CD8-positive, alpha-beta memory T cell (primary cell): Measurements from ENCODE around the gene KCNJ4. TPM values are rescaled to one million over a fixed set of nuclear protein-coding genes. Genes with fewer than 3 reads are reported as not detected.

ENCODE experiments used
- CTCF ChIA-PET: fragments of 350-600 bp; sonication (Branson Sonifier 250); formaldehyde crosslinking; loops from one replicate; lab custom pipeline; 2021; ENCODE audit warnings: antibody characterized with exemption; lab: Charles Lee
- POLR2A ChIA-PET: fragments of 350-600 bp; sonication (Branson Sonifier 250); formaldehyde crosslinking; loops from one replicate; lab custom pipeline; 2021; ENCODE audit warnings: antibody characterized with exemption; lab: Charles Lee
- DNase-seq, 5 donors: peaks; one replicate each; pipeline versions ENCODE4 v3.0.0 to v3.0.0-alpha.2; 2020 to 2022; ENCODE audit warnings: mixed read lengths in 1 of 5
- H3K27ac ChIP-seq: one replicate; pipeline ENCODE4 v1.7.0; 2013; ENCODE audit warnings: low read depth, mild to moderate bottlenecking, low read length, moderate library complexity
- H3K27me3 ChIP-seq: 2 replicates; pipeline ENCODE4 v1.7.0; 2013; ENCODE audit warnings: low read length, mild to moderate bottlenecking; ENCODE audit not compliant: insufficient read depth, poor library complexity, severe bottlenecking
- H3K36me3 ChIP-seq: 2 replicates; pipeline ENCODE4 v1.7.0; 2013; ENCODE audit warnings: mild to moderate bottlenecking, low read length, moderate library complexity; ENCODE audit not compliant: insufficient read depth
- H3K4me1 ChIP-seq: 2 replicates; pipeline ENCODE4 v1.7.0; 2013; ENCODE audit warnings: mild to moderate bottlenecking, low read length, moderate library complexity; ENCODE audit not compliant: insufficient read depth
- H3K4me3 ChIP-seq: 2 replicates; pipeline ENCODE4 v1.7.0; 2013; ENCODE audit warnings: mild to moderate bottlenecking, low read length
- H3K9me3 ChIP-seq: 2 replicates; pipeline ENCODE4 v1.7.0; 2013; ENCODE audit warnings: mild to moderate bottlenecking, low read length
- H3K27ac Mint-ChIP-seq, 8 donors: one replicate each; pipeline ENCODE4 v1.8.0; 2020 to 2021; ENCODE audit warnings: mixed read lengths in 8 of 8, mild to moderate bottlenecking in 6 of 8, inconsistent platforms in 3 of 8, moderate library complexity in 3 of 8
- H3K27me3 Mint-ChIP-seq, 2 donors: one replicate each; pipeline ENCODE4 v1.8.0; 2020 to 2021; ENCODE audit warnings: mixed read lengths in 2 of 2, mild to moderate bottlenecking in 1 of 2, moderate library complexity in 1 of 2
- H3K36me3 Mint-ChIP-seq, 3 donors: one replicate each; pipeline ENCODE4 v1.8.0; 2020 to 2021; ENCODE audit warnings: mixed read lengths in 3 of 3, inconsistent platforms in 1 of 3, mild to moderate bottlenecking in 1 of 3
- H3K4me1 Mint-ChIP-seq, 3 donors: one replicate each; pipeline ENCODE4 v1.8.0; 2020 to 2021; ENCODE audit warnings: mixed read lengths in 3 of 3, inconsistent platforms in 1 of 3, mild to moderate bottlenecking in 1 of 3
- H3K4me3 Mint-ChIP-seq, 7 donors: one replicate each; pipeline ENCODE4 v1.8.0; 2020 to 2021; ENCODE audit warnings: mixed read lengths in 7 of 7, mild to moderate bottlenecking in 6 of 7, moderate library complexity in 4 of 7, inconsistent platforms in 2 of 7
- H3K9me3 Mint-ChIP-seq, 5 donors: one replicate each; pipeline ENCODE4 v1.8.0; 2020 to 2022; ENCODE audit warnings: mixed read lengths in 5 of 5, mild to moderate bottlenecking in 3 of 5, moderate library complexity in 2 of 5, inconsistent platforms in 1 of 5
- polyA plus RNA-seq: library from polyadenylated mRNA; unstranded; fragments of 300-500 nt; fragmentation: Illumina TruSeq; gene quantifications from one replicate; pipeline ENCODE4 v1.2.3, GENCODE V29; 2021
- total RNA-seq, 2 experiments: library from RNA; stranded (reverse); gene quantifications; one replicate each; pipeline ENCODE4 v1.2.3, GENCODE V29; 2021

KCNJ4 gene
- total and polyA plus RNA-seq, 3 experiments from 2014 or later = not detected

DNA sequence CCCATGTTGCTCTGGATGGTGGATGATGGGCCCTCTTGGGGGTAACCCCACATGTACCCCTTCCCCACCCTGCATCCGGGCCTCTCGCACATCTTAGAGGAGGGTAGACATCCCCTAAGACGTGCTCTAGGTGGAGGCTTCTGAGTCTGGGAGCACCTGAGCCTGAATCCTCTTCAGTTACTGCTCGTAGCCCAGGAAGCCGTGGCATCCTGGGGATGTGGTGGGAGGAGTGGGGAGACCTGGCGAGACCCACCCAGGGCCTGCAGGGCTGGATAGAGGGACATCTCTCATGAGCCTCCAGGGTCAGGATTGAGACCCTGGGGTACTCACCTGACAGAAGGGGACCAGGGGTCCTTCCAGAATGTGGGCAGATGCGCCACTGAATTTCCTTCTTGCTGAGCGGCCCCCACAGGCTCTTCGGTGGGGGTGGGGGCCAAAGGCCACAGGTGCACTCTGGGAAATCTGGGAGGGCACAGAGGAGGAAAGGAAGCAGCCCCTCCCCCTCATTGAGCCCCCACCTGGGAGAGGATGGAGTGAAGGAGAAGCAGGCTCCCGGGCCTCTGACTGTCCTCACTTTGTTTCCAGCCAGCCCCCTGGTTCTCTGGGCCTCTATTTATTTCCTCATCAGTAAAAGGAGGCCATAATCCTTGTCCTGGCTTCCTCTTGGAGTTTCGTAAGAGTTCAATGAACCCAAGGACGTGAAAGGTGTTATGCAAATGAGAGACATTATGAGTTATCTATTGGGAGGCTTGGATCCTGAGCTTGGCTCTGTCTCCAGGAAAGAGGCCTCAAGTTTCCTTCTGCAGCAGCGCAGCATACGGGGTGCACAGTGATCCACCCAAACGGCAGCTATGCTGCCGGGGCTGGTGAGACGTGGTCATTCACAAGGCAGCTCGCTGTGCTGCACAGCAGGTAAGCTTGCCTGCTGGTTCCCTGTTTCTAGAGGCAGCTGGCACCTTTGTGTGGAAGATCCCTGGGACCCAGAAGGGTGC lies 31.2 kb downstream of the KCNJ4 start:
- Histone ChIP-seq H3K36me3 (no peaks in the 10 kb centered on the region), H3K27me3 (no peaks in the 10 kb centered on the region), H3K4me1 (no peaks in the 10 kb centered on the region), H3K27ac (no peak overlapping the region), H3K9me3 (no peaks in the 10 kb centered on the region), H3K4me3 (no peak overlapping the region)
- H3K4me1 Mint-ChIP-seq = no peaks in the 10 kb centered on the region
- H3K27me3 Mint-ChIP-seq = peaks cover 3% of the 10 kb centered on the region in 2 donors
- POLR2A ChIA-PET = no interaction called here
- CTCF ChIA-PET = no interaction called here
- H3K9me3 Mint-ChIP-seq = no peaks in the 10 kb centered on the region
- H3K36me3 Mint-ChIP-seq = no peaks in the 10 kb centered on the region
- no peak for DNase-seq
- no peak overlapping the region for H3K27ac Mint-ChIP-seq
- H3K4me3 Mint-ChIP-seq = no peak overlapping the region

DNA sequence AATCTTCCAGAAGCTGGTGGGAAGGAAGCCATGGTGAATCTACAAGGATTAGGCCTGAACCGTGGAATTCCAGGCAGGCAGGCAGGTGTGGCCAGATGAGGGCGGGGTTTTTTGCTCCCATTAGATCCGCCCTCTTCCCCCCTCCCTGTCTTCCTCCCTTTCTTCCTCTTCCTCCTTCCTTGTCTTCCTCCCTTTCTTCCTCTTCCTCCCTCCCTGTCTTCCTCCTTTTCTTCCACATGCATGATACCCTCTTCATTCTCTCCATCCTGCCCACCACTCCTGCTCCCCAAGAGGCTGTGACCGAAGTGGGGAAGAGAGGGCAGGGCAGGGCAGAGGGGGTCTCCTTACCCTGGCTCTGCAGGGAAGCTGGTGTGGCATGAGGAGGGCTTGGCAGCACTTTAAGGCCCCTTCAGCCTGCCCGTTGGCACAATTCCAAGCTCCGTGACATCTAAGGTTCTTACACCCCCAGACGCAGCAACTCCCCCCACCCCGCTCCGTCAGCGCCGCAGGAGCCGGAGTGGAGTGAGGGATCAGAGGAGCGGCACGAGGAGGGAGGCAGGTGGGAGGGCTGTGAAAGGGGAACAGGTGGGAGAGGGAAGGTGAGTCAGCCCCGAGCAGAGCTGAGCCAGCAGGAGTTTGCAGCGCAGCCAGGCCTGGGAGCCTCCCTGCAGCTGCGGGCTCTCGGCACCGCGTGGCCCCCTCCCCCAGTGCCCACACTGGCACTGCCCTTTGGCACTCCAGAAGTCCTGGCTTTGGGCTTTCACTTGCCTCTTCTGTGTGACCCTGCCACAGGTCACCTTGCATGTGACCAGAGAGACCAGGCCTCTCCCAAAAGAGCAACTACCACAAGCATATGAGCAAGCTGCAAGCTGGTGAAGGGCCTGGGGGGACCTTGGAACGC lies 32.1 kb downstream of the KCNJ4 start:
- Histone ChIP-seq H3K36me3 (no peaks in the 10 kb centered on the region), H3K4me1 (no peaks in the 10 kb centered on the region), H3K9me3 (no peaks in the 10 kb centered on the region), H3K4me3 (no peak overlapping the region), H3K27ac (no peak overlapping the region), H3K27me3 (no peaks in the 10 kb centered on the region)
- H3K27me3 Mint-ChIP-seq = peaks cover 3% of the 10 kb centered on the region in 2 donors
- H3K36me3 Mint-ChIP-seq = no peaks in the 10 kb centered on the region
- H3K9me3 Mint-ChIP-seq = no peaks in the 10 kb centered on the region
- CTCF ChIA-PET = no interaction called here
- no peaks in the 10 kb centered on the region for H3K4me1 Mint-ChIP-seq
- DNase-seq = no peak
- POLR2A ChIA-PET = no interaction called here
- H3K4me3 Mint-ChIP-seq = no peak overlapping the region
- peak overlapping the region in 1 of 8 donors; percentile 3 for H3K27ac Mint-ChIP-seq

GRCh38 chr22:38420734-38421133 lies 34.3 kb downstream of the KCNJ4 start:
- H3K36me3 ChIP-seq = no peaks in the 10 kb centered on the region
- H3K4me1 ChIP-seq = no peaks in the 10 kb centered on the region
- Mint-ChIP-seq H3K4me3 (no peak overlapping the region), H3K27me3 (peaks cover 3% of the 10 kb centered on the region in 2 donors), H3K27ac (no peak overlapping the region), H3K9me3 (no peaks in the 10 kb centered on the region), H3K4me1 (no peaks in the 10 kb centered on the region), H3K36me3 (no peaks in the 10 kb centered on the region)
- POLR2A ChIA-PET = no interaction called here
- CTCF ChIA-PET = interaction anchor here (0.9 kb wide), 1 partner anchor 10 kb away, joined by 3 read pairs; no protein-coding TSS in a partner anchor
- H3K27me3 ChIP-seq = no peaks in the 10 kb centered on the region
- H3K4me3 ChIP-seq = no peak overlapping the region
- no peaks in the 10 kb centered on the region for H3K9me3 ChIP-seq
- DNase-seq = no peak
- no peak overlapping the region for H3K27ac ChIP-seq

DNA sequence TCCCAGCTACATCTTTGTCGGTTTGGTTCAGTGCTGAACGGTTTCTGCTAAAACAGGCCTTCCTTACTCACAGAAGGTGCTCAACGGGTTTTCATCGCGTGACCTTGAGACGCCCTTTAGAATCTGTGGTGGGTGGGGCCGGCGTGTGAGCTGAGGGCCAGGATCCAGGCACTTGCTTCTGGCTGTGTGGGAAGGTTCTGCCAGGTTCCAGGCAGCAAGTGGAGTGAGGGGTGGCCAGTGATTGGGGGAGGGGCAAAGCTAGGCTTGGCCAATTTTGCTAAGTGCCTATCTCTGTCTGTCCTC lies 35.2 kb downstream of the KCNJ4 start:
- ChIA-PET CTCF (interaction anchor here (0.9 kb wide), 1 partner anchor 11 kb away, joined by 3 read pairs; no protein-coding TSS in a partner anchor), POLR2A (no interaction called here)
- H3K36me3 Mint-ChIP-seq = no peaks in the 10 kb centered on the region
- no peak overlapping the region for H3K4me3 Mint-ChIP-seq
- H3K27ac ChIP-seq = no peak overlapping the region
- H3K4me1 Mint-ChIP-seq = no peaks in the 10 kb centered on the region
- no peaks in the 10 kb centered on the region for H3K9me3 Mint-ChIP-seq
- no peaks in the 10 kb centered on the region for H3K4me1 ChIP-seq
- no peak overlapping the region for H3K4me3 ChIP-seq
- no peaks in the 10 kb centered on the region for H3K27me3 ChIP-seq
- H3K9me3 ChIP-seq = no peaks in the 10 kb centered on the region
- no peak overlapping the region for H3K27ac Mint-ChIP-seq
- DNase-seq = peak in 1 of 5 donors; percentile 17
- peaks cover 0 to 3% of the 10 kb centered on the region in 2 donors for H3K27me3 Mint-ChIP-seq
- H3K36me3 ChIP-seq = no peaks in the 10 kb centered on the region

GRCh38 chr22:38419121-38419857 lies 35.7 kb downstream of the KCNJ4 start:
- H3K4me1 Mint-ChIP-seq = no peaks in the 10 kb centered on the region
- Histone ChIP-seq H3K27ac (no peak overlapping the region), H3K9me3 (no peaks in the 10 kb centered on the region), H3K4me3 (no peak overlapping the region), H3K36me3 (no peaks in the 10 kb centered on the region), H3K27me3 (no peaks in the 10 kb centered on the region), H3K4me1 (no peaks in the 10 kb centered on the region)
- peaks cover 0 to 3% of the 10 kb centered on the region in 2 donors for H3K27me3 Mint-ChIP-seq
- H3K27ac Mint-ChIP-seq = peak overlapping the region in 1 of 8 donors; percentile 86
- CTCF ChIA-PET = interaction anchor here (0.9 kb wide), 1 partner anchor 12 kb away, joined by 3 read pairs; no protein-coding TSS in a partner anchor
- no peak overlapping the region for H3K4me3 Mint-ChIP-seq
- peak in 1 of 5 donors; percentile 24 for DNase-seq
- no peaks in the 10 kb centered on the region for H3K36me3 Mint-ChIP-seq
- H3K9me3 Mint-ChIP-seq = no peaks in the 10 kb centered on the region
- POLR2A ChIA-PET = no interaction called here

GRCh38 chr22:38418589-38418988 lies 36.4 kb downstream of the KCNJ4 start:
- ChIA-PET CTCF (no interaction called here), POLR2A (interaction anchor here (0.7 kb wide), 1 partner anchor 392 kb away, joined by 7 read pairs; no protein-coding TSS in a partner anchor)
- no peaks in the 10 kb centered on the region for H3K9me3 Mint-ChIP-seq
- H3K4me1 Mint-ChIP-seq = no peaks in the 10 kb centered on the region
- no peaks in the 10 kb centered on the region for H3K9me3 ChIP-seq
- H3K27me3 Mint-ChIP-seq = peaks cover 0 to 3% of the 10 kb centered on the region in 2 donors
- peak overlapping the region in 1 of 8 donors; percentile 86 for H3K27ac Mint-ChIP-seq
- no peak overlapping the region for H3K4me3 Mint-ChIP-seq
- no peaks in the 10 kb centered on the region for H3K4me1 ChIP-seq
- no peak overlapping the region for H3K4me3 ChIP-seq
- peak in 1 of 5 donors; percentile 32 for DNase-seq
- no peak overlapping the region for H3K27ac ChIP-seq
- H3K27me3 ChIP-seq = no peaks in the 10 kb centered on the region
- H3K36me3 ChIP-seq = no peaks in the 10 kb centered on the region
- H3K36me3 Mint-ChIP-seq = no peaks in the 10 kb centered on the region

GRCh38 chr22:38417252-38418060 lies 37.5 kb downstream of the KCNJ4 start:
- POLR2A ChIA-PET = no interaction called here
- Histone ChIP-seq H3K9me3 (no peaks in the 10 kb centered on the region), H3K27me3 (no peaks in the 10 kb centered on the region), H3K36me3 (no peaks in the 10 kb centered on the region), H3K27ac (no peak overlapping the region), H3K4me1 (no peaks in the 10 kb centered on the region), H3K4me3 (no peak overlapping the region)
- Mint-ChIP-seq H3K27ac (no peak overlapping the region), H3K4me3 (no peak overlapping the region), H3K27me3 (peaks cover 0 to 3% of the 10 kb centered on the region in 2 donors), H3K9me3 (no peaks in the 10 kb centered on the region), H3K4me1 (peaks cover 0 to 2% (median 0%) of the 10 kb centered on the region in 3 donors), H3K36me3 (no peaks in the 10 kb centered on the region)
- CTCF ChIA-PET = no interaction called here
- peak in 1 of 5 donors; percentile 37 for DNase-seq
